ENCODE results near the gene TTC34.

The TTC34 gene

DNA sequence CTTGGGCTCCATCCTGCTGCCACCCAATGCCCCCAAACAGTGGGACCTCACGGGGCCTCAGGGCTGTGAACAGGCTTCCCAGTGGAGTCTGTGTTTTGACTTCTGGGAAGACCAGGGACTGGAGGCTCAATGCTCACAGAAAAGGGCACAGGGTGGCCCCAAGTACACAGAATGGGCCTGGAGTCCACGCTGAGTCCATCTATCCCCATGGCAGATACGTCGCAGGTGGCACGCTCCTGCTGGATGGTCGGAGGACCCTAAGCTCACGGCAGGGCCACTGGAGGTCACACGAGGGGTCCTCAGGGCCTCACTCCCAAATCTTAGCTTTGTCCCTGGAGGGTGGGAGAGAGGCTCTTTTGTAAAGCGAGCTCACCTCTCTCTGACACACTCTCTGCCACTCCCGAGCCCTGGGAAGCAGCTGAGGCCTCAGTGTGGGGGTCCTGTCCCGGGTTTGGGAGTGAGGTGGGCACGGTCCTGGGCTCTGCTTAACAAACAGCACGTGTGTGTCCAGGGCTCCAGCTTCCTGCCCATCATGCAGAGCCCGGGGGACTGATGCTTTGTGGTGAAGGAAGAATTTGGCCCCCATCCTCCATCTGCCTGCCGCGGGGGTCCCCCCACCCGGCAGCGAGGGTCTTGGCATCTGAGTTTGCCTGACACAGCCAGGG, 27.2 kb upstream of the TTC34 start:
- DNase-seq, result no peak

DNA sequence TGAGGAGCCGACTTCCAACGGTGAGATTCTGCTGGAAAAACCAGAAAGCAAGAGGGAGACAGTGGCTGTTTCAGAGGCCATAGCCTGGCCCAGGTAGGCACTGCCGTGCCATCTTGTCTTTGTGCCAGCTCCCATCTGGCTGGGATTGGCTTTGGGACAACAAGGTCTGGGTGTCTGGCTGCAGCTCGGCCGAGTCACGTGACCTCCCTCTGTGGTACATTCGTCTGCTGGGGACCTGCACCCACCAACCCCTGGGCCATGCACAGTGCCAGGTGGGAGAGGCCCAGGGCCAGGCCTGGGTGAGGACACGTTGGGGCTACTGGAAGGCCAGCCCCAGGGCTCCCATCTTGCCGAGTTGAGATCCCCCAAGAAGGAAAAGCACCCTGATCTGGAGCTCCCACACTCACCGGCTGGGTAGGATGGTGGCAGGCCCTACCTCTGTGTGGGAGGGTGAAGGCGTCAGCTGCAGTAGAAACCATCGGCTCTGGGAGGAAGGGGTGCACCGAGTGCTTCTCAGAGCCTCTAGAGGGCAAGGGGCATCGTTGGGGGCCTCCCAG, 25.3 kb upstream of the TTC34 start:
- no peak for DNase-seq

DNA sequence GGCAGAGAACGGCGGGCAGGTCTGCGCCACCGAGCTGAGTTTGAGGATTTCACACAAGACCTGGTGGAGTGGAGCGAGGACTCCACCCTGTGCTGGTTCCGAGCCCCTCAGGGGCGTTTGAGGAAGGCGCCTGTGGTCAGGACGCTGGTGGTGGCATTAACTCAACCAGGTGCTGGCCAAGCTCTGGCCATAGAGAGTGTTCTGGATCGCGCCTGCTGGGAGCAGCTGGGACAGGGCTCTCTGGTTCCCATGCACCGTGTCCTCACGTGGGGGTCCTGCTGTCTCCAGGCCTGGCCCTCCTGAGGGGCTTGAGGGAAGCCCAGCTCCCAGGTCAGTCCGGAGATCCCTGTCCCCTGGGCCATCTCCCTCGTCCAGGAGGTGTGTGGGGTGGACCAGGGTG, 24.8 kb upstream of the TTC34 start:
- DNase-seq, result no peak

DNA sequence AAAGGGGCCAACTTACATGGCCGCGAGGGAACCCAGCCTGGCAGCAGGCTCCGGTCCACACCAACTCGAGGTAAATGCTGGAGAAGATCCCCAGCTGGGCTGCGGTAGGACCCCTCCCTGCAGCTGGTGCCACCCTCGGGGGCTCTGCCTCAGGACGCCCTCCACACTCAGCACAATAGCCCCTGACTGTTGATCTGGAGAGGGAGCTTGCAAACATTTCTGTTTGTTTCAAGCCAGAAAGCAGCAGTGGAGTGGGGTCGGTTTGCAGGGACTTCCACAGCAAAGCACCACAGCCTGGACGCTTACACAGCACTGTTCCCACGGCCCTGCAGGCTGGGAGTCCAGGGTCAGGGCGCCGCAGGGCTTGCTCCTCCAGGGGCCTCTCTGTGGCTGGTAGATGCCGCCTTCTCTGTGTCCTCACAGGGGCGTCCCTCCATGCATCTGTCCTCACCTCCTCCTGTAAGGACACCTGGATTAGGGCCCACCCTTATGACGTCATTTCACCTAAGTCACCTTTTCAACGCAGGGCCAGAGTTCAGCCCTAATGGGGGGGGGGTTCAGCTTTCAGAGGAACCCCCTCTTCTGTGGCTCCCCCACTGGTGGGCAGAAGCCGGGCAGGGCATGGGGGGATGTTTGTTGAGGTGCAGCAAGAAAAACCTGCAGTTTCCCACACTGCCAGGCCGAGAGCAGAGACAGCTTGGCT, 24.1 kb upstream of the TTC34 start:
- DNase-seq, result no peak

DNA sequence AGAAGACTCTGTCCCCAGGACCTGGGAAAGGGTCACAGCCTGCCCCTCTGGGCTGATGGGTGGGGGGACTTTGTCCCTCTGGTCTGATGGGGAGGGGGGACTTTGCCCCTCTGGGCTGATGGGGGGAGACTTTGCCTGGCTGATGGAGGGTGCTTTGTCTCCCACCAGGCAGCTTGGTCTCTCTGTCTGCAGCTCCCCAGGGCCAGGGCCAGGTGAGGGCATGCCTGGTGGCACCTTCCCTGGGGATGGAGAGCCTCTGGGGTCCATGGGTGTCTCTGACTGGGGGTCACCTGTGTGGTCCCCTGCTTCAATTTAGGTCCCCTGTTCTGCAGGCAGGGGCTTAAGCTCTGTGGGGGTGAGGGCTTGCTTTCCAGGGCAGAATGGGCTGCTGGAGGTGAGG, 23.5 kb upstream of the TTC34 start:
- DNase-seq, result no peak

DNA sequence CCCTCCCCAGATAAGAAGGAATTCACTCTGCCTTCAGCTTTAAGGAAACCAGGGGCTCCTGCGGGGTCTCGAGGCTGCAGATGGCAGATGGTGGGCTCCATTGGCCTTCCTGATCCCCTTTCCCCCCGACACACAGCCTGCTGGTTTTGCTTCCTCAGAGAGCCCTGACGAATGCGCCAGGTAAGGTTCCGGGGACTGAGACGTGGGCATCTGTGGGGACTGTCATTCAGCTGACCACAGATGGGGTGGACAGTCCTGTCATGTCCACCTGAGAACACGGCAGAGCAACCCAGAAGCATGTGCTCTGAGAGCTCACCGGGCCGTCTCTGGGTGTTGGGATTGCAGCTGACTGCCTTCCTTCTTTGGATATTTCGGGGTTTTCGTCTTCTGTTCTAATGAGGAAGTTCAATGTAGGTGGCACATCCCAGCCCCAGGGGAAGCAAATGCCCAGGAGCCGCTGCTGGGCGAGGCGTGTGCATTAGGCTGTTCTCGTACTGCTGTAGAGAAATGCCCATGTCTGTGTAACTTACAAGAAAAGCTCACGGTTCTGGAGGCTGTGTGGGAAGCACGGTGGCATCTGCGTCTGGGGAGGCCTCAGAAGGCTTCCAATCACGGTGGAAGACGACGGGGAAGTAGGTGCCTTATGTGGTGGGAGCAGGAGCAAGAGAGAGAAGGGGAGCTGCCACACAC, 22.6 kb upstream of the TTC34 start:
- no peak for DNase-seq

DNA sequence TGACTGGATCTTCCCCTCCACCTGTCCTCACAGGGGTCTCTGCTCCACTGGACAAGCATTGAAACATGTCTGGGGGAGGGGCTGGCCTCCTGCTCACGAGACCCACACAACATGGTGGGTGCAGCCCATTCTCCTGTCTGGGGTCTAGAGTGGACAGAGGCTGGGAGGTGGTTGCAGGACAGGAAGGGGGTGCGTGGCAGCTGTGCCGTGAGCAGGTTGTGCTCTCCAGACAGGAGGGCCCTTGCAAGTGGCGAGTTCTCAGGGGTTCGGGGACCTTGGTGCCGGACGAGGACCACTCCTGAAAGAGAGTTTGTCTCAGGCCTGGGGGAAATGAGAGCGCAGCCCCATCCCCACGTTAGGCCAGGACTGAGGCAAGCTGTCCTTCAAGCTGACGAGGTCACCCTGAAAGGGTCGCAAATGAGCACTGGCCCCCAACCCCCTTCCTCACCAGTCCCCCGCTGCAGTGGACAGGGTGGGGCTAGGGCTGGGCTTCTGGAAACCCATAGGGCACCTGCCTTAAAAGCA, 21.2 kb upstream of the TTC34 start:
- DNase-seq, result no peak

DNA sequence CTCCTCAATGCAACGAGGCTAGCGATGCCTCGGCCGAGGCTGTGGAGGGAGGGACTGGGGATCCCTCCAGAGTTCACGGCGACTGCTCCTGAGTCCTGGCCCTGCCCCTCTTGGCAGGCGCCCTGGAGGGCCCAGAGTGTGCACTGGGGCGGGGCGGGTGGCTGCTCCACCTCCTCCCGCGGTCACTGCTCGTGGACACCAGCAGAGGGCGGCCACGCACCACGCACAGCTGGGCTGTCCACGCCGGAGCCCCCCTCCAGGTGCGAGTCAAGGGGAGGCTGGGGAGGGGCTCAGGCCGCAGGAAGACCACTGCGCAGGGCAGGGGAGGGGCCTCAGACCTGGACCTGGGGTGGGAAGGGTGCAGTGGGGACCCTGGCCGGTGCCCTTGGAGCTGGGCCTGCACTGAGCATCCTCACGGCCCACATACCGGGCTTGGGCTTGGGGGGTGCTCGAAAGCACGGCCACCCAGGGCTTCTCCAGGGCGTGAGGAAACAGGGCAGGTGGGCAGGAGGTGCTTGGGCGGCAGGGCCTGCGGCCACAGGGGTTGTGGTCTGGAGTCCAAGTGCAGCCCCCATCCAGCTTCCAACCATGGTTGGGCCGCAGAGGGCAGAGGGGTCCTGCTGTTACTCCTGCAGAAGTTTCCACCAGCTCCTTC, 20.6 kb upstream of the TTC34 start:
- DNase-seq, result peak; percentile 31

DNA sequence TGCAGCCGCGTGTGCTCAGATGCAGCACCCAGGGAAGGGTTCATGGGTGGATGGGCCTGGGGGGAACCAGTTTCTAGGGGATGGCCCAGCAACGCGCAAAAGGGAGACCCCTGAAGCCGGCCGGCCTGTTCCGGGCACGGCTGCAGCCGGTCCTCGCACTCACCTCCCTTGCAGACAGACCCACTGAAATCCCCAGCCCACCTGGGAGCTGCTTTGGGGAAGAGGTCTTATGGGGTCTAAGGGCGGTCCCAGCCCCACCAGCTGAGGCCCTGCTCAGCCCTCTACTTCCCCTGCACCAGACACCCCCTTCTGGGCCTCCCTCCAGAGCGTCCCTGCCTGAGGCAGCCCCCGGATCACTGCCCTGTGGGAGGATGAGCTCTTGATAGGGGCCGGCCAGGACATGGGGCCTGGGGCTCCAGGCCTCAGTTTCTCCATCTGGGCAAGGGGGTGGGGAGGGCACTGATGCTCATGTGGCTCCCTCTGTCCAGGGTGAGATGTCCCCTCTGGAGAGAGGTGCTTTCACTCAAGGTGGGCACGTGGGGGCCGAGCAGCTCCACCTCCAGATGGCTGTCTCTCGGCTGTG, 20.0 kb upstream of the TTC34 start:
- no peak for DNase-seq

DNA sequence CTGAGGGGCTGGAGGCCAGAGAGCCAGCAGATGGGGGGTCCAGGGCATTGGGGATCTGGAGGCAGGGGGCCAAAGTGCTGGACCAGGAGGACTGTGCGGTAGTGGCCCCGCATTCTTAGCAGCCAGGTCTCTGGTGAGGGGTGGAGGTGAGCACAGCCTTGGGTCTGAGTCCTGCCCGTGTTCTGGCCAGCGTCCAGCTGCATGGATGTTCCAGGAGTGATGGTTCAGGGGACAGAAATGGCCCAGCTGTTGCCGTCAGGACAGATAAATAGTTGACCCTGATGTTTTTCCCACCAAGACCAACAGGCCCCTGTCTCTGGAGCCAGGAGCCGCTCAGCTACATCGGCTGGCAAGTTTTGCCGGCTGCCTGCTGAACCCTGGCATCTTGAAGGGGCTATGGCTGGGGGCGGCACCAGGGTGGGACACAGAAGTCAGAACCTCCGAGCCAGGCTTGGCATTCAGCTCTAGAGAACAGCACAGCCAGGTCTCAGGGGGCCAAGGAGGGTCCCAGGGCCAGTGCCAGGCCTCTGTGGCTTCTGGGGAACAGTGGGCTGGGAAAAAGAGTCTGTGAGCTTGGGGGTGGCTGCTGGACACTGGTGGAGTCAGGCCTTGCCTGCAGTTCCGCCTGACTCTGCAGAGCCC, 19.4 kb upstream of the TTC34 start:
- DNase-seq, result no peak

DNA sequence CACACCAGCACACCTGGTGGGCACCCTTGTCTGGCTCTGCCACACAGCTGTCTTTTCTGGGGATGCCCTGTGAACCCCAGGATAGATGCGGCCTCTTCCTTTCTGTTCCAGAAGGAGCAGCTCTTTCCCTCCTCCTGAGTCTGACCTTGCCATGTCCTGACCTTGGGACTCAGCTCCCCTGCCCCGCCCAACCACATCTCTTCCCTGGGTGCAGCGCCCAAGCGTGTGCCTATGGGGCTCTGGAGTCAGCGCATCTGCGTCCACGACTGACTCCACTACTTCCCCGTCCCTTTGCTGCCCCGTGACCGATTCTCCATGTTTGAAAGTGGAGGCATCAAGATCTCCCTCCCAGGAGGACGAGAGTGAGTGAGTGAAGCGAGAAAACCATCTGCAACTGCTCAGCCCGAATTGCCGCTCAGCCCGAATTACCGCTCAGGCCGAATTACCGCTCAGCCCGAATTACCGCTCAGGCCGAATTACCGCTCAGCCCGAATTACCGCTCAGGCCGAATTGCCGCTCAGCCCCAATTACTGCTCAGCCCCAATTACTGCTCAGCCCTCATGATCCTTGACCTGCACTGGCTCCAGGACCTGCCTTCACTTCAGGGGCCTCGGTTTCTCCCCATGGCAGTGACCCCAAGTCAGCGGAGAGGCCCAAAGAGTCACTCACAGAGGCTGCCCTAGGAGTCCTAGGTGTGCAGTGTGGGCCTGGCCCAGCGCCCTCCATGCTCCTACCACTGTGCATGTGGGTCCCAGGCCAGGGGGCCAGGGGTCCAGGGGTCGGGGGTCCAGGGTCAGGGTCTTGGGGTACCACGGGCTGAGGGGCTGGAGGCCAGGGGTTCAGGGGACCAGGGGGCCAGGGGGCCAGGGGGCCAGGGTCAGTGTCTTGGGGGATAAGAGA, 18.6 kb upstream of the TTC34 start:
- DNase-seq, result no peak

DNA sequence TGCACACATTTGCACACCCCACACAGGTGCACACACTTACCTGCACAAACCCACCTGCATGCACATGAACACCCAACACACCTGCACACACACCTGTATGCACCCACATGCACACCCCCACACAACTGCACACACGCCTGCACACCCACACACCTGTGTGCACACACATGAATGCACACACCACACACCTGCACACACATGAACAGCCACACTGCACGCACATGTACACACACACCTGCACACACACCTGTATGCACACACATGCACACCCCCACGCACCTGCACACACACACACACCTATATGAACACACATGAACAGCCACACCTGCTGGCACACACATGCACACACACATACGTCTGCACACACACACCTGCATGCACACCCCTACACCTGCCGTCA, 17.9 kb upstream of the TTC34 start:
- no peak for DNase-seq

DNA sequence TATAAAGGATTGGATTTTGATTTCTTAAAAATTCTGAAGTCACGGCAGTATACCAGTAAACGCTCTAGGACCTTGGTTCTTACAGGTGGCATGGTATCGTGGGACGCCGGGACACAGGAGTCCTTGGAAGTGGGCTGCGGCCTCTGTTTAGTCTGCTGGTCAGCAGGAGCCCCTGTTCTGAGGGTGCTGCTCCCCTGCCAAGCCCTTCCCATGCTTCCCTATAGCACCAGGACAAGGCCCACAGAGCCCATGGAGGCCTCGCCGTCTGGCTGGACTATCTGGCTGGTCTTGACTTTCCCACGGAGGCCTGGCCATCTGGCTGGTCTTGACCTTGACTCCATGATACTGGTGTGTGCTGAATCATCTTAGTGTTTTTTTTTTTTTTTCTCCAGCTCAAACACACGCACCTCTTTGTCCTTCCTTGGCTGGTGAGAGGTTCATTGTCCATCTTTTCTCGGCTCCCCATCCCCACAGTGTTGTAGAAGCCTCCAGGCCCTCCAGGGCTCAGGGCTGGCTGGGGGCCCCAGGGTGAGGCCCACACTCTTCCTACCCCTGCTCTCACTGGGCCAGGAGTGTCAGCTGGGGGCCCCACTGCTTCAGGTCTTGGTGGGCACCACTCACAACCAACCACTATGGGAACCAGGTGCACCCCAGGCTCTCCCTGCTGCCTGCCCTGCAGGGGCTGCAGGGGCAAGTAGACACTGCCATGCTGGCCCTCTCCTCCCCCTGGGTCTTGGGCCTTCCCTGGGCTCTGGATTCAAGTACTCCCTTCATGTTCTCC, 16.5 kb upstream of the TTC34 start:
- no peak for DNase-seq

DNA sequence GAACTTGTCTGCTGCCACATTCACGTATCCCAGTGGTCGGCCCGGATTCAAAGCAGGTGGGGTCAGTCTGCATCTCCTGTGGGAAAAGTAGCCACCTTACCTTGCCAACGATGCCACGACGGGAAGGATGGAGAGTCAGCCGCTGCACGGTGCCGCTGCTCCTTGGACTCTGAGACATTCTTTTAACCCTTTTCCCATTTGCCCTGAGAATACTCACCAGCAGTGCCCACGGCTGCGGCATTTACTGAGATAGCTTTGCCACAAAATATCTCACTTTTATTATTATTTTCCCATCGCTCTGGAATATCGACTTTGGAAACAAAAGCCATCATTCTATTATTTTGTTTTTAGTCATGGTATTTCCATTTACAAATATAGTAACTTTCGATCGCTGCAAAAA, 15.3 kb upstream of the TTC34 start:
- DNase-seq, result no peak

DNA sequence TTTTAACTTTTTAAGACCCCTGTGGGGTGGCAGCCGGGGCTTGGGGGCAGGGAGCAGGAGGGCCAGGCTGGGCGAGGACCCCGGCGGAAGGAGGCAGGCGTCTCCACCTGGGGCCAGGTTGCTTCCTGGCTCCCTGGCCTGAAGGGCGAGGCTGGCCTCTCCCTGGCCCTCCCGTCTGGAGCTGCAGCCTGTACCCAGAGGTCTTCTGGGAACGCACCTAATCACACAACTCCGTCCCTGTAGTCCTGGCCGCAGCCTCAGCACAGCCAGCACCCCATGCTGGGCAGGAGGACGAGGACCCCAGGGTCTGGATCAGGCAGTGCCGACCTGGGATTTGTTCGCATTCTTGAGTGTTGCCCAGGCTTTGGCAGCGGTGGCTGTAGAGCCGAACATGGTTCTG, 14.1 kb upstream of the TTC34 start:
- no peak for DNase-seq

DNA sequence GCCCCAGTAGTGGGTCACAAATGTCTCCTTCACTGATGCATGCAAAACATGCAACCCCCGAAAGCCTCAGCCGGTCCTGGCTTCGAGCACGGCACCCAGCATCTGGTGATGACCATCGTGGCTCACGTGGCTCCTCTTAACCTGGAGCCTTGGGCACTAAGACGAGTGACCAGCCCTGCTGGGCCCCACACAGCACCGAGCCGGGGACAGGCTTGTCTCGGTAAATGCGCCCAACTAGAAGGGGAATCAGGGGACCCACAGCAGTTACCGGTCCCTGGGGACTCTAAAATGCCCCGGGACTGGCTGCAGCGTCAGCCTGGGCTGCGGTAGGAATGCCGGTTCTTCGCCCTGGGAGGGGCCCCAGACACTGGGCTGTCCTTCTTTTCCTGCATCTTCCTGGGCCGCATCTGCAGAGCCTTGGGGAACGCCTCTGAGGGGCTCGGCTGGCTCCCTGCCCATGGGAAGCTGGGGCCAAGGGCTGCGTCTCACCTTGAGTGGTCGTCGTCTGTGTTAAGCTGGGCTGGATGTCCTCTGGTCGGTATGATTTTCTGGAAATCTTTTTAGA, 13.1 kb upstream of the TTC34 start:
- no peak for DNase-seq

DNA sequence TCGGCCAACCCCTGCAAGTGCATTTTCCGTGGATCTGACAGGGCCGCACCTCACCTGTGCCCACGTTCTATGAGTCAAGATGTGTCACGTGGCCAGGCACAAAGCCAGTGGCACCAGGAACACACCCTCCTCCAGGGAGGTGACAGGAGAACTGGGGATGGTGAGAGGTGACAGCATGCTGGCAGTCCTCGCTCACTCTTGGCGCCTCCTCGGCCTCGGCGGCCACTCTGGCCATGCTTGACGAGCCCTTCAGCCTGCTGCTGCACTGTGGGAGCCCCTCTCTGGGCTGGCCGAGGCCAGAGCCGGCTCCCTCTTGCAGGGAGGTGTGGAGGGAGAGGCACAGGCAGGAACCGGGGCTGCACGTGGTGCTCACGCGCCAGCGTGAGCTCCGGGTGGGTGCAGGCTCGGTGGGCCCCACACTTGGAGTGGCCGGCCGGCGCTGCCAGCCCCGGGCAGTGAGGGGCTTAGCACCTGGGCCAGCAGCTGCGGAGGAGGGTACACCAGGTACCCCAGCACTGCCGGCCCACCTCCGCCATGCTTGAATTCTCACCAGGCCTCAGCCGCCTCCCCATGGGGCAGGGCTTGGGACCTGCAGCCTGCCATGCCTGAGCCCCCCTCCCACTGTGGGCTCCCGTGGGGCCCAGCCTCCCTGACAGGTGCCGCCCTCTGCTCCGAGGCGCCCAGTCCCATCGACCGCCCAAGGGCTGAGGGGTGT, 11.6 kb upstream of the TTC34 start:
- DNase-seq, result no peak

DNA sequence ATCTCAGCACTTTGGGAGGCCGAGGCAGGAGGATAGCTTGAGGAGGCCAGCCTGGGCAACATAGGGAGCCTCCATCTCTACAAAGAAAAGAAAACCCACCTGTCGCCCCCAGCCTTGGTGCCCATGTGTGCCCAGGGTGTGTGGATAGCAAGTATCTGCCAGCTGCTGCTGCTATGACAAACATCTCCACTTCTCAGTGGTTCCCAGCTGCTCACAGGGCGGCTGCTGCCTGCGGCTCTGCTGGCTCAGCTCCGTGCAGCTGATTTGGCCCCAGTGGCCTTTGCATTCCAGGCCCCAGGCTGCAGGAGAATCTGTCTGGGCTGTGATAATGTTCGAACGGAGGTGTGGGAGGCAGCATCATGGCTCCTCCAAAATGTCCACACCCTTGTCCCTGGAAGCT, 10.6 kb upstream of the TTC34 start:
- no peak for DNase-seq

DNA sequence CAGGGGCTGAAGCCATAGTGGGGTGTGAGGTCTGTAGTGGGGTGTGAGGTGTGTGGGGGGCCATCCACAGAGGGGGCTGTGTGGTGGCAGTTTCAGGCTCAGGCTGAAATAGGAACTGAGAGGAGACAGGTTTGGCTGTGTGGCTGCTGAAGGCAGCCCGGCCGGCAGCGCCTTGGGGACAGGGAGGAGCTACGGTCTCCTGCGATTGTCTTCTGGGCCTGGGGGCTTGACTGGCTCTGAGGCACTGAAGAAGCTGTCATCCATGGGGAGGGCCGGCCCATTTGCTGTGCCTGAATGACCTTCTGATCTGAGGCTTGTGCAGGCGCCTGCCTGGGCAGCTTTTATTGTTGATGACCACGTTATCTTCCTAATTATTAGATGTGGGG, 10.0 kb upstream of the TTC34 start:
- no peak for DNase-seq

All from stimulated activated CD4-positive, alpha-beta T cell treated with anti-CD3 and anti-CD28 coated beads, Interleukin-1b, Interleukin-23, amount 100 ng/mL, for 48 hours (primary cell).